ENCODE data around the gene CAPN9. TPM values are rescaled to one million over a fixed set of nuclear protein-coding genes. Genes with fewer than 3 reads are reported as not detected.

The CAPN9 gene
- total and polyA plus RNA-seq, 2 donors from 2014 or later: 0.41 TPM; not detected in 1

- Histone ChIP-seq H3K4me3 (ENCODE audit: low read length in 3 of 3) (no peak overlapping the region), H3K27me3 (ENCODE audit: control insufficient read depth, insufficient read depth, low read length) (no peaks in the 10 kb centered on the region), H3K27ac (ENCODE audit: low read depth in 2 of 2, low read length in 2 of 2) (peak overlapping the region; percentile 46 to 79), H3K9ac (ENCODE audit: low read length in 3 of 3) (no peak overlapping the region), H3K36me3 (ENCODE audit: control insufficient read depth in 2 of 3, insufficient read depth in 3 of 3, low read length in 3 of 3) (peaks cover 0 to 2% (median 0%) of the 10 kb centered on the region in 3 donors), H3K9me3 (ENCODE audit: control insufficient read depth in 2 of 3, insufficient read depth in 1 of 3, low read length in 3 of 3) (peaks cover 0 to 5% (median 0%) of the 10 kb centered on the region in 3 donors), H3K4me1 (ENCODE audit: control insufficient read depth in 2 of 3, insufficient read depth in 2 of 3, low read depth in 1 of 3, low read length in 3 of 3) (peaks cover 0 to 18% (median 16%) of the 10 kb centered on the region in 3 donors)
- FAIRE-seq: no peak
- TF ChIP-seq, protein P1, sequence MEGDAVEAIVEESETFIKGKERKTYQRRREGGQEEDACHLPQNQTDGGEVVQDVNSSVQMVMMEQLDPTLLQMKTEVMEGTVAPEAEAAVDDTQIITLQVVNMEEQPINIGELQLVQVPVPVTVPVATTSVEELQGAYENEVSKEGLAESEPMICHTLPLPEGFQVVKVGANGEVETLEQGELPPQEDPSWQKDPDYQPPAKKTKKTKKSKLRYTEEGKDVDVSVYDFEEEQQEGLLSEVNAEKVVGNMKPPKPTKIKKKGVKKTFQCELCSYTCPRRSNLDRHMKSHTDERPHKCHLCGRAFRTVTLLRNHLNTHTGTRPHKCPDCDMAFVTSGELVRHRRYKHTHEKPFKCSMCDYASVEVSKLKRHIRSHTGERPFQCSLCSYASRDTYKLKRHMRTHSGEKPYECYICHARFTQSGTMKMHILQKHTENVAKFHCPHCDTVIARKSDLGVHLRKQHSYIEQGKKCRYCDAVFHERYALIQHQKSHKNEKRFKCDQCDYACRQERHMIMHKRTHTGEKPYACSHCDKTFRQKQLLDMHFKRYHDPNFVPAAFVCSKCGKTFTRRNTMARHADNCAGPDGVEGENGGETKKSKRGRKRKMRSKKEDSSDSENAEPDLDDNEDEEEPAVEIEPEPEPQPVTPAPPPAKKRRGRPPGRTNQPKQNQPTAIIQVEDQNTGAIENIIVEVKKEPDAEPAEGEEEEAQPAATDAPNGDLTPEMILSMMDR (IDR thresholded peaks at IDR 0.05; ENCODE audit: borderline replicate concordance, extremely low read depth, insufficient read depth): no peak
- intact Hi-C loops (cut with DNase I): no loop called here
- peak in 4 of 5 donors; percentile 51 to 95 (median 82) for DNase-seq
These were observed 102.5 kb downstream of the CAPN9 start for GRCh38 chr1:230849451-230850224.

DNA sequence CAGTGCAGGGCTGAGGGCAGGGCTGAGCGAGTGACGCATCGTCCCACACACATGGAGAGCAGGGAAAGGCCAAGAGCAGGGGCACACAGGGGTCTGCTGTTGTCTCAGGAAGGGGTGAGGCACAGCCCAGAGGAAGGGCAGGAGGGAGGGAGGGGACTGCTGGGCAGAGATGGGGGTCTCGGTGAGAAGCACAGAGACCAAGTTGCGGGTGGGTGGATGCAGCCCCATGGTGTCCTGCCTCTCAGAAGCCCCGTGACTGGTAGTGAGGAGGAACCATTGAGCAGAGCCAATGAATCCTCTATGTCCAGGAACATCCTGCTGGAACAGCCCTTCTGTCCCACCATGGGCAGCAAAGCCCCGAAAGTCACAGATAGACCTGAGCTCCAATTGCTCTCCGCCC lies 103.4 kb downstream of the CAPN9 start:
- H3K36me3 ChIP-seq (ENCODE audit: control insufficient read depth in 2 of 3, insufficient read depth in 3 of 3, low read length in 3 of 3): peaks cover 0 to 2% (median 0%) of the 10 kb centered on the region in 3 donors
- no peak for DNase-seq
- no peak for FAIRE-seq
- peak overlapping the region in 1 of 2 donors; percentile 68 for H3K27ac ChIP-seq (ENCODE audit: low read depth in 2 of 2, low read length in 2 of 2)
- intact Hi-C loops (cut with DNase I): no loop called here
- no peak overlapping the region for H3K9ac ChIP-seq (ENCODE audit: low read length in 3 of 3)
- no peaks in the 10 kb centered on the region for H3K27me3 ChIP-seq (ENCODE audit: control insufficient read depth, insufficient read depth, low read length)
- H3K9me3 ChIP-seq (ENCODE audit: control insufficient read depth in 2 of 3, insufficient read depth in 1 of 3, low read length in 3 of 3): peaks cover 0 to 5% (median 0%) of the 10 kb centered on the region in 3 donors
- no peak overlapping the region for H3K4me3 ChIP-seq (ENCODE audit: low read length in 3 of 3)
- H3K4me1 ChIP-seq (ENCODE audit: control insufficient read depth in 2 of 3, insufficient read depth in 2 of 3, low read depth in 1 of 3, low read length in 3 of 3): peaks cover 0 to 18% (median 16%) of the 10 kb centered on the region in 3 donors
- TF ChIP-seq, protein P1 (IDR thresholded peaks at IDR 0.05; ENCODE audit: borderline replicate concordance, extremely low read depth, insufficient read depth): no peak

DNA sequence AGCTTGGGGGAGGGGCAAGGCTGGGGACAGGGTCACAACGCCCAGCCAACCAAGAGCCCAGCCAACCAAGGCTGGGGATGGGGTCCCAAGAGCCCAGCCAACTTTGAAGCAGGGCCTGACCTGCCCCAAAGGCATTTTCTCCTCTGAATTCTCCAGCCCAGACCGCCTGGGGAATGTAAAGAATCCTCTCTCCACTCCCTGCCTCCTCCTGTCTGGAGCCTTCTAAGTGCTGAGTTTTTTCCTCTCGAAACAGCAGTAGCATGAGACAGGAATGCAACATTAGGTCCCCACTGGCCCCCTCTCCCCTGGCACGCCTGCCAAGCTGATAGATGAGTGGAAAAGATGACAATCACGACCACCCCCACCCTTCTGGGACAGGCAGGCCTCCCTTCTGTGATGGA lies 104.1 kb downstream of the CAPN9 start:
- peaks cover 0 to 2% (median 0%) of the 10 kb centered on the region in 3 donors for H3K36me3 ChIP-seq (ENCODE audit: control insufficient read depth in 2 of 3, insufficient read depth in 3 of 3, low read length in 3 of 3)
- no peak overlapping the region for H3K4me3 ChIP-seq (ENCODE audit: low read length in 3 of 3)
- H3K9ac ChIP-seq (ENCODE audit: low read length in 3 of 3): no peak overlapping the region
- H3K27ac ChIP-seq (ENCODE audit: low read depth in 2 of 2, low read length in 2 of 2): peak overlapping the region in 1 of 2 donors; percentile 29
- TF ChIP-seq, protein P1 (IDR thresholded peaks at IDR 0.05; ENCODE audit: borderline replicate concordance, extremely low read depth, insufficient read depth): no peak
- no peaks in the 10 kb centered on the region for H3K27me3 ChIP-seq (ENCODE audit: control insufficient read depth, insufficient read depth, low read length)
- peaks cover 0 to 5% (median 0%) of the 10 kb centered on the region in 3 donors for H3K9me3 ChIP-seq (ENCODE audit: control insufficient read depth in 2 of 3, insufficient read depth in 1 of 3, low read length in 3 of 3)
- FAIRE-seq (no peak), DNase-seq (peak in 4 of 5 donors; percentile 58 to 84 (median 60))
- intact Hi-C loops (cut with DNase I): no loop called here
- peaks cover 0 to 18% (median 16%) of the 10 kb centered on the region in 3 donors for H3K4me1 ChIP-seq (ENCODE audit: control insufficient read depth in 2 of 3, insufficient read depth in 2 of 3, low read depth in 1 of 3, low read length in 3 of 3)

Other genes starting within 250 kb of the CAPN9 start
- gene COG2, start 104.9 kb upstream of the CAPN9 start, total RNA-seq: 30.7 TPM
- gene COG2, start 104.9 kb upstream of the CAPN9 start, polyA plus RNA-seq (ENCODE audit: insufficient read depth, low read depth, low replicate concordance): 17.9 TPM
- 30.1 TPM for gene AGT, start 33.3 kb upstream of the CAPN9 start, total RNA-seq
- 65.1 TPM for gene AGT, start 33.3 kb upstream of the CAPN9 start, polyA plus RNA-seq (ENCODE audit: insufficient read depth, low read depth, low replicate concordance)
- gene C1orf198, start 121.1 kb downstream of the CAPN9 start, total RNA-seq: 45.3 TPM
- 15.4 TPM for gene C1orf198, start 121.1 kb downstream of the CAPN9 start, polyA plus RNA-seq (ENCODE audit: insufficient read depth, low read depth, low replicate concordance)
- gene TTC13, start 231.5 kb downstream of the CAPN9 start, total RNA-seq: 15.6 TPM
- 4.2 TPM for gene TTC13, start 231.5 kb downstream of the CAPN9 start, polyA plus RNA-seq (ENCODE audit: insufficient read depth, low read depth, low replicate concordance)
- 21.1 TPM for gene ARV1, start 231.7 kb downstream of the CAPN9 start, total RNA-seq
- gene ARV1, start 231.7 kb downstream of the CAPN9 start, polyA plus RNA-seq (ENCODE audit: insufficient read depth, low read depth, low replicate concordance): 38.5 TPM